Measurements from ENCODE around the gene CNR2.

The CNR2 gene

GRCh38 chr1:23899070-23899469 is 14.1 kb downstream of the CNR2 start:
- no peak for DNase-seq
- intact Hi-C loops (cut with DNase I) = no loop called here

GRCh38 chr1:23897083-23897482 is 16.1 kb downstream of the CNR2 start:
- intact Hi-C loops (cut with DNase I) = no loop called here
- no peak for DNase-seq

DNA sequence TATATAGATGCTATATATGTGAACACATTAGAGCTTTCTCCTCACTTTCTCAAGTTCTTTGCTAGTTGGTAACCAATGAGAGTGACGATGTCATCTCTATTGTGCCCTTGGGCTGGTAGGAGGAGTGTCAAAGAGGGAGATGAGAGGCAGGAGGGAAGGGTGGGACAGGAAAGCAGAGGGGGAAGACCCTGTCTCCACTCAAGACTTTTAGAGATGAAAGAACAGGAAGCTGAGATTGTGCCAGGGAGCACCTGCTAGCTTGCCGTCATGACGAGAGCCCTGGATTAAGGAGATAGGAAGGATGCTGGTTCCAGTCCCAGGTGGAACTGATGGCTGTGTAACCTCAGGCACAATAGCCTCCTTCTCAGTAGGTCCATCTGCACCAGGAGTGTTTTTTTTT is 16.7 kb downstream of the CNR2 start:
- DNase-seq = no peak
- intact Hi-C loops (cut with DNase I) = no loop called here

- no peak for DNase-seq
- intact Hi-C loops (cut with DNase I) = no loop called here
Observed at GRCh38 chr1:23895993-23896392, 17.2 kb downstream of the CNR2 start.

GRCh38 chr1:23895082-23895481 is 18.1 kb downstream of the CNR2 start:
- no peak for DNase-seq
- intact Hi-C loops (cut with DNase I) = no loop called here

GRCh38 chr1:23889074-23889473 is 24.1 kb downstream of the CNR2 start:
- DNase-seq = no peak
- intact Hi-C loops (cut with DNase I) = no loop called here

- DNase-seq = no peak
- intact Hi-C loops (cut with DNase I) = no loop called here
Observed at GRCh38 chr1:23885222-23885621, 27.9 kb downstream of the CNR2 start.

DNA sequence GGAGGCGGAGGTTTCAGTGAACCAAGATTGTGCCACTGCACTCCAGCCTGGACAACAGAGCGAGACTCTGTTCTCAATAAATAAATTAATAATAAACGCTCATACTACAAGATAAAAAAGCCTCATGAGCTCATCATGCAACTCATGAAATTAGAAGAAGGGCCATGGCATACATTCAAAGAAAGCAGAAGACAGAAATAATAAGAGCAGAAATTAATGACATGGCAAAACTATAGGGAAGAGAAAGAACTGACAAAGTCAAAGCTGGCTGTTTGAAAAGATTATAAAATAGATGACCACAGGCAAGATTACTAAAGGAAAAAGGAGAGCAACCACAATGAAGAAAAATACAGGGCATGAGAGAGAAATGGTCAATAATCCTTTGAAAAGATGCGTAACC is 30.4 kb downstream of the CNR2 start:
- intact Hi-C loops (cut with DNase I) = no loop called here
- no peak for DNase-seq

GRCh38 chr1:23879809-23880208 is 33.4 kb downstream of the CNR2 start:
- intact Hi-C loops (cut with DNase I) = no loop called here
- DNase-seq = no peak

DNA sequence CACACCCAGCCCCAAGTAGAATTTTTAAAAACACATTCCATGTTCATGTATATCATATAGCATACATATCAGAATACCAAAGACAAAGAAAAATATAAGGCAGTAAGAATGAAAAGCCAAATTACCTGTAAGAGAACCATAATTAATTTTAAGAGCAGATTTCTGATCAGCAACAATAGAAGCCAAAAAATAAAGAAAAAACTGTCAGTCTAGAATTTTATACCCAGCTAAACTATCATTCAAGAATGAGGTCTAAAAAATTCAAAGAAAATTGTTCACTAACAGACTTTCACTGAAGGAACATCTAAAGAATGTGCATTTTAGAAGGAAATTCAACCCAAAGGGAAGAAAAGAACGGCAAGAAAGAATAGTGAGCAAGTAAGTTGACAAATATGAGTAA is 34.5 kb downstream of the CNR2 start:
- no peak for DNase-seq
- intact Hi-C loops (cut with DNase I) = no loop called here

GRCh38 chr1:23875382-23875781 is 37.8 kb downstream of the CNR2 start:
- DNase-seq = no peak
- intact Hi-C loops (cut with DNase I) = no loop called here

DNA sequence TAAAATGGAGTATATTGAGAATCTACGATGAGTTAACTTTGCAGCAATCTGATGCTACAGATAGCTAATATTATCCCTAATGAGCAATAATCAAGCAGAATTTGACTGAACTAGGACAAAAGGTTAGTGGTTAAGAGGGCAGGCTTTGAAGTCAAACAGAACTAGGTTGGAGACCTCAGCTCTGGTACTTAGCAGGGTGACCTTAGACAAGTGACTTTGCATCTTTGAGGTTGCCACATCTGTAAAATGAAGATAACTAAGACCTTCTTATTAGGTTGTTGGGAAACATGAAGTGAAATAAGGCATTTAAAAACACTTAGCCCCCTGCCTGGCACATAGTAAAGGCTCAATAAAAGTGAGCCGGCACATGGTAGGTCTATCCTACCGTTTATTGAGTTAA is 40.7 kb downstream of the CNR2 start:
- DNase-seq = no peak
- intact Hi-C loops (cut with DNase I) = no loop called here

DNA sequence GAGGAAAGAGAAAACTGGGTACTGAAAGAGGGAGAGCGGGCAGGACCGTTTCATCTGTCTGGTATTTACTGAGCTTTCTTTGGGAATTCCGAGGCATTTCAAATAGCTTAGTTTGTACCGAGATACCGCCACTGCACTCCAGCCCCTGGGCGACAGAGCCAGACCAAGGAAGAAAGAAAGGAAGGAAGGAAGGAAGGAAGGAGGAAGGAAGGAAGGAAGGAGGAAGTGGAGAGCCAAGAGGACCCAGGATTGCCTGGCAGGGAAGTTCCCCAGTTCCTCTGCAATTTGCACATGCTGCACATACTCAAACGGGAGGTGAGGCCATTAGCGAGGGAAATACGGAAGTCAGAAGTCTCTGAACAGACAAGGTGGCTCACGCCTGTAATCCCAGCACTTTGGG is 44.1 kb downstream of the CNR2 start:
- peak in 6 of 42 donors; percentile 2 to 38 (median 12) for DNase-seq
- intact Hi-C loops (cut with DNase I) = loop anchor here (5.0 to 10.0 kb wide), 2 partner anchors 42 to 94 kb away; partner anchors contain the start of genes HMGCL and PITHD1

DNA sequence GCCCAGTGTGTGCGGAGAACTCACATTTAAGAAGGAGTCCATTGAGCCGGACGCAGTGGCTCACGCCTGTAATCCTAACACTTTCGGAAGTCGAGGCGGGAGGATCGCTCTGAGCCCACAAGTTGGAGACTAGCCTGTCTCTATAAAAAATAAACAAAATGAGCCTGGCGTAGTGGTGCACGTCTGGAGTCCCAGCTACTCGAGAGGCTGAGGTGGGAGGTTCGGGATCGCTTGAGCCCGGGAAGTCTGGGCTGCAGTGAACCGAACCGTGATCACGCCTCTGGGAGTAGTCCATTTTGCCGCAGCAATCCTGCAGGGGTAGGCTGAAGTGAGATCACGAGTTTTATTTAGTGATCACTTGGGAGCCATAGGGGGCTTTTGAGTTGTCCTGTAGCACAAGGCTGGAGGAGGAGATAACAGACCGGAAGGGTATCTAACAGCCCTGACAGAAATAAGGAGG is 44.6 kb downstream of the CNR2 start:
- intact Hi-C loops (cut with DNase I) = loop anchor here (5.0 to 10.0 kb wide), 2 partner anchors 41 to 94 kb away; partner anchors contain the start of genes HMGCL and PITHD1

GRCh38 chr1:23867895-23868556 is 45.1 kb downstream of the CNR2 start, which contains the start of gene FUCA1:
Gene FUCA1, minus strand, starts transcription at chr1:23868290. Its CDS starts 4 bp downstream, at chr1:23868286.
- intact Hi-C loops (cut with DNase I) = loop anchor here (5.0 to 10.0 kb wide), 2 partner anchors 41 to 93 kb away; partner anchors contain the start of genes HMGCL and PITHD1
- DNase-seq = peak; percentile 88 to 97 (median 95)

More for the DNA sequence above, 44.6 kb downstream of the CNR2 start:
- peak in 27 of 42 donors; percentile 4 to 59 (median 27) for DNase-seq

DNA sequence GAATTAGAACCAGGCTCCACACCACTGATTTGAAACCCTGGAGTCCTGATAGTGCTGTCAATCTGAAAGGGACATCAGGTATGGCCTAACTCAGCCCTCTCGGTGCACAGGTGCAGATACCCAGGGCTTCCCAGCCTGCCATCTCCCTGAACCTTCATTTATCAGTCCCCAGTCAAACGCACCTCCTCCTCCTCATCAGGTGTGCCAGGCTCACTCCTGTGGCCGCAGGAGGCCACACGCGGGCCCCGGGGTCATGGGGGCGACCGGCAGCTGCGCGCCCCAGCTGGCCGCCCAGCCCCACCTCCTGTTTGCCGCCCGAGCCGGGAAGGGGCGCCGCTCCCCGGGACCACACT is 45.6 kb downstream of the CNR2 start:
- no peak for DNase-seq
- intact Hi-C loops (cut with DNase I) = loop anchor here (5.0 to 10.0 kb wide), 2 partner anchors 40 to 93 kb away; partner anchors contain the start of genes HMGCL and PITHD1

DNA sequence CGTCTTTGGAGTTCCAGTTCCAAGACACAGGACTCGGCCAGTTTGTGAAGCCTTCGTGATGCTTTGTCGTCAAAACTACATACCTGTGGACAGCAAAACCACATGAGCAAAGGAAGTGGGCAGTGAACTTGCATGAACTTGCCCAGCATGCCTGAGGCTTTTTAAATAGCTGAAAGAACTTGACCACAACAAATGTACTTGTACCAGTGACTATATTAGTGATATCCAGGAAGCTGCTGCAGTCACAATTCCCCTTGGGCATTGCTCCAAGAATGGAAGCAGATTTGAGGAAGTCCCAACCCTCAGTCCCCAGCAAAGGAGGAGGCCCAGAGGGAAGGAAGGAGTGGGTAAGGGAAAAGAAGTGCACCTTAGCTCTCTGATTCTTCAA is 47.6 kb downstream of the CNR2 start:
- DNase-seq = peak in 4 of 42 donors; percentile 5 to 38 (median 18)
- intact Hi-C loops (cut with DNase I) = loop anchor here (5.0 to 10.0 kb wide), 2 partner anchors 38 to 91 kb away; partner anchors contain the start of genes HMGCL and PITHD1

GRCh38 chr1:23864801-23865542 is 48.2 kb downstream of the CNR2 start:
- no peak for DNase-seq
- intact Hi-C loops (cut with DNase I) = loop anchor here (5.0 to 10.0 kb wide), 2 partner anchors 38 to 90 kb away; partner anchors contain the start of genes HMGCL and PITHD1

- intact Hi-C loops (cut with DNase I) = loop anchor here (10.0 kb wide), 1 partner anchor 88 kb away; the partner anchor contains the start of gene PITHD1
- no peak for DNase-seq
Observed at GRCh38 chr1:23862640-23863039, 50.5 kb downstream of the CNR2 start.

DNA sequence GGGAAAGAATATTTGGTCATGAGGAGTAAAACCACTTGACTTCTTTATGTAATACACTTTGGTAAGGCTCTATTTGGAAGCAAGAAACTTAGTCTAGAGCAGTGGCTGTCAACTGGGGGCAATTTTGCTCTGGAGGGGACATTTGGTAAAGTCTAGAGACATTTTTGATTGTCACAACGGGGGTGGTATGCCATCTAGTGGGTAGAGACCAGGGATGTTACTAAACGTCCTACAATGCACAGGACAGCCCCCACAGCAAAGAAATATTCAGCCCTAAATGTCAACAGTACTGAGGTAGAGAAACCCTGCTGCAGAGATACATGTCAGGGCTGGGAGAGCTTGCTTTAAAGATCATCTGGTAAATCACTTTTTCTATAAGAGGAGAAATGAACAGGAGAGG is 58.6 kb downstream of the CNR2 start:
- intact Hi-C loops (cut with DNase I) = no loop called here

More for the DNA sequence above, 58.6 kb downstream of the CNR2 start:
- DNase-seq = peak in 1 of 42 donors; percentile 10
